GM12878 (cell line): ENCODE data around the gene NF1. TPM values are rescaled to one million over a fixed set of nuclear protein-coding genes. Genes with fewer than 3 reads are reported as not detected.

Source experiments
- ATAC-seq: fragments of 200-7000 bp; cut with Tn5 transposase; 3 replicates; pipeline ENCODE4 v1.9.1; 2020; ENCODE audit warnings: mild to moderate bottlenecking, moderate library complexity
- BruUV-seq: library from RNA; stranded (reverse); fragments of 400-500 nt; replicated peaks from 2 replicates; lab custom pipeline; 2021; lab: Mats Ljungman, UMichigan
- CTCF ChIA-PET: fragments of 300-600 bp; sonication (Branson Sonifier 250); formaldehyde crosslinking; extraction: SDS; loops from one replicate; lab custom pipeline; 2021; ENCODE audit warnings: inconsistent platforms; lab: Yijun Ruan, JAX
- POLR2A ChIA-PET: fragments of 350-600 bp; formaldehyde crosslinking; extraction: SDS; loops from one replicate; lab custom pipeline; 2021; ENCODE audit warnings: inconsistent platforms; lab: Charles Lee
- RAD21 ChIA-PET: fragments of 300-600 bp; sonication (Branson Sonifier 250); formaldehyde crosslinking; loops from one replicate; lab custom pipeline; 2023; ENCODE audit warnings: antibody characterized with exemption; ENCODE audit not compliant: unreplicated experiment; lab: Charles Lee
- SMC1A ChIA-PET: fragments of 300-600 bp; sonication (Branson Sonifier 250); formaldehyde crosslinking; loops from one replicate; lab custom pipeline; 2023; ENCODE audit not compliant: unreplicated experiment, uncharacterized antibody; lab: Charles Lee
- DNase-seq: peaks from one replicate; pipeline ENCODE4 v3.0.0-alpha.2; 2011; ENCODE audit warnings: low read depth, low spot score
- FAIRE-seq: peaks from 3 replicates; lab custom pipeline; 2011; peaks lifted over from hg19 to GRCh38; lab: Jason Lieb, UNC
- H2AFZ ChIP-seq: 2 replicates; pipeline ENCODE4 v1.6.0; 2011; ENCODE audit warnings: low read depth, low read length, control low read depth; ENCODE audit not compliant: control insufficient read depth
- H3K27ac ChIP-seq: 2 replicates; pipeline ENCODE4 v1.5.1; 2011; ENCODE audit warnings: control low read depth; ENCODE audit not compliant: control insufficient read depth, insufficient read depth
- H3K27me3 ChIP-seq, 2 experiments: replicated peaks in 1 of 2; 2 replicates each; pipeline versions ENCODE4 v1.6.0 to v1.6.1; 2011; ENCODE audit warnings: low read length in 1 of 2; ENCODE audit not compliant: control insufficient read depth in 2 of 2, insufficient read depth in 2 of 2
- H3K36me3 ChIP-seq, 2 experiments: 2 replicates each; pipeline ENCODE4 v1.5.1; 2011; ENCODE audit warnings: low read length in 1 of 2; ENCODE audit not compliant: control insufficient read depth in 2 of 2, insufficient read depth in 2 of 2
- H3K4me1 ChIP-seq: 2 replicates; pipeline ENCODE4 v1.6.1; 2011; ENCODE audit warnings: mild to moderate bottlenecking, low read length, moderate library complexity, mixed read lengths; ENCODE audit not compliant: control insufficient read depth, insufficient read depth
- H3K4me2 ChIP-seq: 2 replicates; pipeline ENCODE4 v1.6.0; 2011; ENCODE audit warnings: control low read depth; ENCODE audit not compliant: control insufficient read depth, insufficient read depth
- H3K4me3 ChIP-seq: fragments of 200-600 bp; sonication (generic); 2 replicates; pipeline ENCODE4 v1.5.1; 2016
- H3K79me2 ChIP-seq: 2 replicates; pipeline ENCODE4 v1.6.0; 2011; ENCODE audit warnings: low read length; ENCODE audit not compliant: control insufficient read depth, insufficient read depth
- H3K9ac ChIP-seq: 2 replicates; pipeline ENCODE4 v1.8.0; 2011; ENCODE audit warnings: low read length, control low read depth, mixed read lengths; ENCODE audit not compliant: control insufficient read depth, insufficient read depth
- H3K9me3 ChIP-seq: replicated peaks from 3 replicates; pipeline ENCODE4 v1.5.1; 2011; ENCODE audit warnings: mild to moderate bottlenecking, low read length; ENCODE audit not compliant: control insufficient read depth, insufficient read depth
- H4K20me1 ChIP-seq: 2 replicates; pipeline ENCODE4 v1.6.0; 2011; ENCODE audit not compliant: control insufficient read depth, insufficient read depth
- ATF3 ChIP-seq: IDR thresholded peaks from 2 replicates; pipeline ENCODE4 v1.6.1; 2011; ENCODE audit warnings: low read depth, mild to moderate bottlenecking, low read length, moderate library complexity, borderline replicate concordance; ENCODE audit errors: extremely low read depth
- CHD2 ChIP-seq: IDR thresholded peaks from 2 replicates; pipeline ENCODE4 v1.6.1; 2011; ENCODE audit warnings: low read depth, low read length, improper control_type of control experiment, borderline replicate concordance
- CUX1 ChIP-seq: IDR thresholded peaks from 2 replicates; pipeline ENCODE4 v1.6.1; 2012; ENCODE audit warnings: improper control_type of control experiment, low read depth, low read length; ENCODE audit not compliant: insufficient replicate concordance
- E4F1 ChIP-seq: fragments of 450-650 bp; IDR thresholded peaks from 2 replicates; pipeline ENCODE4 v1.6.1; 2018; ENCODE audit warnings: borderline replicate concordance, mild to moderate bottlenecking; ENCODE audit not compliant: partially characterized antibody
- HDAC2 ChIP-seq: fragments of 200-600 bp; sonication (generic); IDR thresholded peaks from 2 replicates; pipeline ENCODE4 v1.6.1; 2017
- IRF3 ChIP-seq: fragments of 450-650 bp; IDR thresholded peaks from 2 replicates; pipeline ENCODE4 v1.6.1; 2014; ENCODE audit warnings: mild to moderate bottlenecking
- NFYB ChIP-seq: IDR thresholded peaks from 2 replicates; pipeline ENCODE4 v1.6.1; 2011; ENCODE audit warnings: low read depth, mild to moderate bottlenecking, low read length, improper control_type of control experiment, moderate library complexity; ENCODE audit not compliant: insufficient read depth
- NRF1 ChIP-seq: conservative IDR thresholded peaks from 2 replicates; pipeline ENCODE4 v1.6.1; 2011; ENCODE audit warnings: mild to moderate bottlenecking, low read depth, low read length, improper control_type of control experiment
- PML ChIP-seq: IDR thresholded peaks from 2 replicates; pipeline ENCODE4 v1.6.1; 2012; ENCODE audit warnings: low read length, inconsistent platforms
- POU2F2 ChIP-seq: IDR thresholded peaks from 3 replicates; pipeline ENCODE4 v1.6.1; 2011; ENCODE audit warnings: low read depth, mild to moderate bottlenecking, low read length, borderline replicate concordance
- RBBP5 ChIP-seq: fragments of 200-600 bp; sonication (generic); conservative IDR thresholded peaks from 2 replicates; pipeline ENCODE4 v1.6.1; 2016
- SMAD5 ChIP-seq: IDR thresholded peaks from 2 replicates; pipeline ENCODE4 v1.6.1; 2016; ENCODE audit warnings: antibody characterized with exemption, low read depth
- SP1 ChIP-seq: IDR thresholded peaks from one replicate; pipeline ENCODE4 v1.6.1; 2011; ENCODE audit warnings: low read depth, low read length
- SUZ12 ChIP-seq: fragments of 200-600 bp; sonication (generic); IDR thresholded peaks from one replicate; pipeline ENCODE4 v1.6.1; 2018; ENCODE audit warnings: antibody characterized with exemption, mild to moderate bottlenecking; ENCODE audit not compliant: unreplicated experiment
- WGBS: methylation state at CpG from one replicate; pipeline ENCODE4 v1.1.6; 2016; ENCODE audit warnings: low lambda C conversion rate; ENCODE audit not compliant: insufficient replicate concordance, insufficient coverage; ENCODE audit errors: missing lambda C conversion rate; 5-methylcytosine and 5-hydroxymethylcytosine counted together
- in situ Hi-C: fragments of 300-500 bp; cut with MboI; formaldehyde crosslinking; loops from 9 replicates; pipeline ENCODE4 v1.14.3; 2018; ENCODE audit warnings: mixed read lengths
- intact Hi-C: fragments of 100-400 bp; cut with micrococcal nuclease; formaldehyde crosslinking; loops from one replicate; pipeline ENCODE4 v1.14.2; 2022; ENCODE audit not compliant: unreplicated experiment
- polyA plus RNA-seq, 11 experiments: library from polyadenylated mRNA; depleted of rRNA in 4 of 11; unstranded in 6 of 11; stranded (reverse) in 5 of 11; fragments of >200 nt; fragmentation: Nextera tagmentation in 4 of 11; fragmentation: Illumina TruSeq in 1 of 11; extraction: Ambion mirVana in 4 of 11; extraction: Trizol in 1 of 11; gene quantifications; 1 replicate in 1 of 11; 2 replicates in 10 of 11; pipeline versions ENCODE4 v1.2.1 to v1.2.3, GENCODE V29; 2011 to 2016; ENCODE audit warnings: inconsistent platforms in 2 of 11, missing spikeins in 2 of 11, low read depth in 1 of 11
- total RNA-seq, 4 experiments: library from RNA; depleted of rRNA in 3 of 4; stranded (reverse); fragments of >200 nt in 3 of 4; fragmentation: Illumina TruSeq in 1 of 4; extraction: Trizol in 1 of 4; gene quantifications; 2 replicates each; pipeline versions ENCODE4 v1.2.1 to v1.2.3, GENCODE V29; 2013 to 2021

NF1 gene
- total and polyA plus RNA-seq, 10 of the 15 experiments (the other 5 are each of a cell fraction or from before 2014, with no cell fraction given), result 2.5 to 31.8 (median 16.6) TPM

- H3K27me3 ChIP-seq, result no peaks in the 10 kb centered on the region
- H3K4me2 ChIP-seq, result no peak overlapping the region
- intact Hi-C loops, result no loop called here
- no peak overlapping the region for H2AFZ ChIP-seq
- no peak overlapping the region for H3K27ac ChIP-seq
- SMC1A ChIA-PET, result interaction anchor here (1.6 kb wide), 1 partner anchor 81 kb away, joined by 3 read pairs; no protein-coding TSS in a partner anchor
- no peaks in the 10 kb centered on the region for H3K9me3 ChIP-seq
- no peak overlapping the region for H3K9ac ChIP-seq
- RAD21 ChIA-PET, result no interaction called here
- H3K79me2 ChIP-seq, result no peaks in the 10 kb centered on the region
- no peak overlapping the region for H3K4me3 ChIP-seq
- TF ChIP-seq ATF3 (no peak), SUZ12 (no peak), HDAC2 (no peak), E4F1 (no peak), NRF1 (no peak), IRF3 (no peak), PML (no peak), CHD2 (no peak), POU2F2 (no peak), SMAD5 (no peak), NFYB (no peak), RBBP5 (no peak), SP1 (no peak), CUX1 (no peak)
- in situ Hi-C loops, result no loop called here
- CTCF ChIA-PET, result interaction anchor here (1.5 kb wide), 1 partner anchor 83 kb away, joined by 3 read pairs; no protein-coding TSS in a partner anchor
- no peaks in the 10 kb centered on the region for H4K20me1 ChIP-seq
- FAIRE-seq, result no peak
- POLR2A ChIA-PET, result no interaction called here
- H3K4me1 ChIP-seq, result no peaks in the 10 kb centered on the region
- peaks cover 0 to 3% of the 10 kb centered on the region in 2 experiments; a peak in 1 of 4 replicates for H3K36me3 ChIP-seq
- BruUV-seq, result no TSS peak
- no peak for ATAC-seq
- DNase-seq, result no peak
- 67% methylated on average over 3 of the region's 3 CpGs for WGBS
Observed at GRCh38 chr17:31289790-31290189, 195.0 kb downstream of the NF1 start.
